ENCODE data around the gene FNBP1L. TPM values are rescaled to one million over a fixed set of nuclear protein-coding genes. Genes with fewer than 3 reads are reported as not detected.

FNBP1L gene
- total and polyA plus RNA-seq, 2 experiments from 2014 or later = 56.3 to 132 TPM

DNA sequence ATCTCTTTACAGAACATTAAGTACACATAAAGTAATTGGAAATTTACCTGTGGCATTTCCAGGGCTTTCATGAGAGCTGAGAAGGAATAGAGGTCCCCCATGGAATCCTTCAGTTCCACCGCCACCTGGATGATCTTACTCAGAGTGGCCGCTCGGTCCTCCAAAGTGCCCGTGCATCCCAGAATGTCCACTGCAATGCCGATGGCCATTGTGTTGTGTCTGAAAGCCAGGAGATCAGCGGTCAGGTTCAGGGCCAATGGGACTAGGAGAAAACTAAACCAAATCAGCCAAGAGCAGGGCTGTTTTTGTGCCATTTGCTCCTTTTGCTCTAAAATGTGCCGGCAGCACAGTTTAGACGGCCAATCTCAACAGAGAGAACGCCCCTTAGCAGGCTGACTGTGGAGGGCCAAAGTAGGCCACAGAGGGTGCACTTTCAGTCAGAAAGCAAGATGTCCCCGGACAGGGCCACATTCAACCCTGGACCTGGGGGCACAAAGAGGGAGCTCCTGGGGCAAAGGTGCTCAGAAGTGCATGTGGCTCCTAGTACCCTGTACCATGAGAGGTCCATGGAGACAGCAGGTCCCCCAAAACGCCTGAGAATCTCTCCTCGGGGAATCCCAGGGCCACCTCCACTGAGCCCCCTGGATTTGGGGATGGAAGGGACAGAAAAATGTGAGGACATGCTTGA, 123.8 kb downstream of the FNBP1L start (continued):
- TF ChIP-seq, protein P1, sequence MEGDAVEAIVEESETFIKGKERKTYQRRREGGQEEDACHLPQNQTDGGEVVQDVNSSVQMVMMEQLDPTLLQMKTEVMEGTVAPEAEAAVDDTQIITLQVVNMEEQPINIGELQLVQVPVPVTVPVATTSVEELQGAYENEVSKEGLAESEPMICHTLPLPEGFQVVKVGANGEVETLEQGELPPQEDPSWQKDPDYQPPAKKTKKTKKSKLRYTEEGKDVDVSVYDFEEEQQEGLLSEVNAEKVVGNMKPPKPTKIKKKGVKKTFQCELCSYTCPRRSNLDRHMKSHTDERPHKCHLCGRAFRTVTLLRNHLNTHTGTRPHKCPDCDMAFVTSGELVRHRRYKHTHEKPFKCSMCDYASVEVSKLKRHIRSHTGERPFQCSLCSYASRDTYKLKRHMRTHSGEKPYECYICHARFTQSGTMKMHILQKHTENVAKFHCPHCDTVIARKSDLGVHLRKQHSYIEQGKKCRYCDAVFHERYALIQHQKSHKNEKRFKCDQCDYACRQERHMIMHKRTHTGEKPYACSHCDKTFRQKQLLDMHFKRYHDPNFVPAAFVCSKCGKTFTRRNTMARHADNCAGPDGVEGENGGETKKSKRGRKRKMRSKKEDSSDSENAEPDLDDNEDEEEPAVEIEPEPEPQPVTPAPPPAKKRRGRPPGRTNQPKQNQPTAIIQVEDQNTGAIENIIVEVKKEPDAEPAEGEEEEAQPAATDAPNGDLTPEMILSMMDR (conservative IDR thresholded peaks at IDR 0.05; ENCODE audit: low read depth in 2 of 2) = no peak
- TF ChIP-seq REST (IDR thresholded peaks at IDR 0.05; ENCODE audit: unreplicated experiment) (no peak), POLR2AphosphoS5 (IDR thresholded peaks at IDR 0.05; ENCODE audit: low read depth) (no peak), EZH2phosphoT487 (IDR thresholded peaks at IDR 0.05; ENCODE audit: unreplicated experiment) (no peak), EZH2 (IDR thresholded peaks at IDR 0.05; ENCODE audit: low read depth, unreplicated experiment) (no peak), STAT1 (IDR thresholded peaks at IDR 0.05; ENCODE audit: unreplicated experiment) (no peak), NANOG (IDR thresholded peaks at IDR 0.05; ENCODE audit: borderline replicate concordance) (no peak), ZNF114 (CRISPR knock-in tag; IDR thresholded peaks at IDR 0.05) (no peak), JUNB (IDR thresholded peaks at IDR 0.05; ENCODE audit: unreplicated experiment) (no peak), ETS1 (IDR thresholded peaks at IDR 0.05) (no peak)

DNA sequence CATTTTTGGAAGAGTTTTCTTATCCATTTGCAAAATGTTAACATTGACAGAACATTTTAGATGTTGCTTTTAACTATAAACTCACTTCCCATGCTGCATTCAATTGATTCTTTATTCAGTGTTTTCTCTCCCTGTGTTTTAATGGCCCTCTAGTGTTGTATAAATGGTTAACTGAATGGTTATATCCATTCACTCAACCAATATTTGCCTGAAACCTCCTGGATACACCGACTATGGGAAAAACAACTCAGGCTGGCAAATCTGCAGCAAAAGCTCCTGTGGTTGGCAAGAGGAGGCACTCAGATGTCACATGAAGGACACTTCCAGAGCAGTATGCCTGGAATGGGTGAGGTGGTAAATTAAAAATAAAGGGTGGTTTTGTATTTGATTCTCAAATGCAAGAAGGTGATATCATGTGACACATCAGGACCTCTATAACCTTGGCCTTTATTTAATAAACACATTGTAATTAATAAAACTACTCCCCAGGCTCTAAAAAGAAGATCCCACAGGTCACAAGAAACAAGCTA, 126.1 kb downstream of the FNBP1L start:
- no peak overlapping the region for H2AFZ ChIP-seq
- H3K9me2 ChIP-seq (ENCODE audit: insufficient read depth) = no peaks in the 10 kb centered on the region
- 0 out of 2 replicates have a peak, but pooled peaks cover 5% of the 10 kb centered on the region for H4K20me1 ChIP-seq (replicated peaks; ENCODE audit: insufficient read depth)
- no peaks in the 10 kb centered on the region for H3F3A ChIP-seq (replicated peaks; ENCODE audit: low read depth)
- no peak for ATAC-seq
- peaks cover 20% of the 10 kb centered on the region for H3K4me1 Mint-ChIP-seq
- peaks cover 9% of the 10 kb centered on the region for H3K36me3 Mint-ChIP-seq (ENCODE audit: low read depth)
- peaks cover 6% of the 10 kb centered on the region for H3K27me3 Mint-ChIP-seq (ENCODE audit: insufficient read depth, low read depth, poor library complexity)
- peaks cover 18% of the 10 kb centered on the region for H3K4me1 ChIP-seq (ENCODE audit: insufficient read depth)
- H3K27me3 ChIP-seq (ENCODE audit: insufficient read depth) = no peaks in the 10 kb centered on the region
- no peak overlapping the region for H3K4me3 ChIP-seq
- no peaks in the 10 kb centered on the region for H3K9me3 Mint-ChIP-seq
- H3K4me3 Mint-ChIP-seq = no peak overlapping the region
- no peaks in the 10 kb centered on the region; the same call in 1 of the 2 replicates for H3K36me3 ChIP-seq (ENCODE audit: insufficient read depth)
- no peaks in the 10 kb centered on the region for H3K79me2 ChIP-seq (replicated peaks; ENCODE audit: insufficient read depth)
- no peak overlapping the region for H3K27ac ChIP-seq (ENCODE audit: low read depth)
- no peak for DNase-seq (ENCODE audit: low spot score)
- H3K4me2 ChIP-seq = no peak overlapping the region
- H3K27ac Mint-ChIP-seq = no peak overlapping the region
- TF ChIP-seq NANOG (IDR thresholded peaks at IDR 0.05; ENCODE audit: borderline replicate concordance) (no peak), ZNF331 (CRISPR knock-in tag; IDR thresholded peaks at IDR 0.05; ENCODE audit: low read depth) (no peak), EZH2 (IDR thresholded peaks at IDR 0.05; ENCODE audit: low read depth, unreplicated experiment) (no peak)
- TF ChIP-seq, protein P1 (conservative IDR thresholded peaks at IDR 0.05; ENCODE audit: low read depth in 2 of 2) = no peak
